ENCODE results near the gene COMT. TPM values are rescaled to one million over a fixed set of nuclear protein-coding genes. Genes with fewer than 3 reads are reported as not detected.
A peak's percentile ranks its signal among the peaks of the same experiment; 100 is the strongest.

COMT gene
- total and polyA plus RNA-seq, 2 donors from 2014 or later = 118 to 244 TPM

- H3K9ac ChIP-seq (ENCODE audit: low read length in 3 of 3) = no peak overlapping the region
- H3K27me3 ChIP-seq (ENCODE audit: control insufficient read depth, insufficient read depth, low read length) = no peaks in the 10 kb centered on the region
- no peak for FAIRE-seq
- intact Hi-C loops (cut with DNase I) = no loop called here
- no peak overlapping the region for H3K4me3 ChIP-seq (ENCODE audit: low read length in 3 of 3)
- DNase-seq = peak in 1 of 5 donors; percentile 80
- no peak for TF ChIP-seq CTCF (IDR thresholded peaks at IDR 0.05; ENCODE audit: borderline replicate concordance, extremely low read depth, insufficient read depth)
- H3K9me3 ChIP-seq (ENCODE audit: control insufficient read depth in 2 of 3, insufficient read depth in 1 of 3, low read length in 3 of 3) = no peaks in the 10 kb centered on the region
- H3K36me3 ChIP-seq (ENCODE audit: control insufficient read depth in 2 of 3, insufficient read depth in 3 of 3, low read length in 3 of 3) = peaks cover 0 to 2% (median 2%) of the 10 kb centered on the region in 3 donors
- no peak overlapping the region for H3K27ac ChIP-seq (ENCODE audit: low read depth in 2 of 2, low read length in 2 of 2)
- H3K4me1 ChIP-seq (ENCODE audit: control insufficient read depth in 2 of 3, insufficient read depth in 2 of 3, low read depth in 1 of 3, low read length in 3 of 3) = peaks cover 0 to 21% (median 0%) of the 10 kb centered on the region in 3 donors
Measured at GRCh38 chr22:19984201-19984753, 42.7 kb downstream of the COMT start.

- FAIRE-seq = no peak
- no peak for TF ChIP-seq CTCF (IDR thresholded peaks at IDR 0.05; ENCODE audit: borderline replicate concordance, extremely low read depth, insufficient read depth)
- peaks cover 0 to 2% (median 0%) of the 10 kb centered on the region in 3 donors for H3K36me3 ChIP-seq (ENCODE audit: control insufficient read depth in 2 of 3, insufficient read depth in 3 of 3, low read length in 3 of 3)
- intact Hi-C loops (cut with DNase I) = no loop called here
- no peak overlapping the region for H3K9ac ChIP-seq (ENCODE audit: low read length in 3 of 3)
- peak in 1 of 5 donors; percentile 74 for DNase-seq
- H3K27ac ChIP-seq (ENCODE audit: low read depth in 2 of 2, low read length in 2 of 2) = no peak overlapping the region
- H3K4me3 ChIP-seq (ENCODE audit: low read length in 3 of 3) = peak overlapping the region in 1 of 3 donors; percentile 56
- no peaks in the 10 kb centered on the region for H3K9me3 ChIP-seq (ENCODE audit: control insufficient read depth in 2 of 3, insufficient read depth in 1 of 3, low read length in 3 of 3)
- H3K27me3 ChIP-seq (ENCODE audit: control insufficient read depth, insufficient read depth, low read length) = no peaks in the 10 kb centered on the region
- H3K4me1 ChIP-seq (ENCODE audit: control insufficient read depth in 2 of 3, insufficient read depth in 2 of 3, low read depth in 1 of 3, low read length in 3 of 3) = peaks cover 0 to 21% (median 0%) of the 10 kb centered on the region in 3 donors
Measured at GRCh38 chr22:19984851-19985811, 43.6 kb downstream of the COMT start.

DNA sequence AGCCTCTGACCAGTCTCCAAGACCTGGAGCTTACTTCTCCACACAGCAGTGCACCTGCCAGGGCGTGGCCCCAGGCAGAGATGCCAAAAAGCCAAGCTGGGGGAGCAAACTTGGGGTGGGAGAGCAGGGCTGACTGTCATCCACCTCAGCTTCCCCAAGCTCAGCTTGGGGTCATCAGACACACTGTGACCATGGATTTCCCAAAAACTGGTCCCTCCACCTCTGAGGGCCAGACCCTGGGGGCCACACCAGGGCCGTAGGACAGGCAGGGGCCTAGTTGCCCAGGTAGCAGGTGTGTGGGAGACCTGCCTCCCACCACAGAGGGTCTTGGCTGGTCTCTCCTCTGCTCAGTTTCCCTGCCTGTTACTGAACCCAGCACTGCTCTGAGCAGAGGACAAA is 44.4 kb downstream of the COMT start:
- no peak for TF ChIP-seq CTCF (IDR thresholded peaks at IDR 0.05; ENCODE audit: borderline replicate concordance, extremely low read depth, insufficient read depth)
- peak in 1 of 5 donors; percentile 55 for DNase-seq

More for the DNA sequence above, 44.4 kb downstream of the COMT start:
- FAIRE-seq = no peak
- H3K4me3 ChIP-seq (ENCODE audit: low read length in 3 of 3) = peak overlapping the region; percentile 28 to 56 (median 53)
- H3K4me1 ChIP-seq (ENCODE audit: control insufficient read depth in 2 of 3, insufficient read depth in 2 of 3, low read depth in 1 of 3, low read length in 3 of 3) = peaks cover 0 to 21% (median 0%) of the 10 kb centered on the region in 3 donors
- peaks cover 0 to 2% (median 0%) of the 10 kb centered on the region in 3 donors for H3K36me3 ChIP-seq (ENCODE audit: control insufficient read depth in 2 of 3, insufficient read depth in 3 of 3, low read length in 3 of 3)
- H3K27ac ChIP-seq (ENCODE audit: low read depth in 2 of 2, low read length in 2 of 2) = no peak overlapping the region
- no peaks in the 10 kb centered on the region for H3K27me3 ChIP-seq (ENCODE audit: control insufficient read depth, insufficient read depth, low read length)
- no peaks in the 10 kb centered on the region for H3K9me3 ChIP-seq (ENCODE audit: control insufficient read depth in 2 of 3, insufficient read depth in 1 of 3, low read length in 3 of 3)
- peak overlapping the region in 2 of 3 donors; percentile 10 to 20 for H3K9ac ChIP-seq (ENCODE audit: low read length in 3 of 3)
- intact Hi-C loops (cut with DNase I) = no loop called here
